Measurements from ENCODE around the gene UACA. TPM values are rescaled to one million over a fixed set of nuclear protein-coding genes. Genes with fewer than 3 reads are reported as not detected.
"Not testable (repeated sequence)": the region's sequence is repeated elsewhere in the genome, so short reads cannot be mapped to it uniquely, and the experiment has no call there.

UACA gene
- total and polyA plus RNA-seq, 2 donors from 2014 or later = 49.6 to 92.7 TPM

DNA sequence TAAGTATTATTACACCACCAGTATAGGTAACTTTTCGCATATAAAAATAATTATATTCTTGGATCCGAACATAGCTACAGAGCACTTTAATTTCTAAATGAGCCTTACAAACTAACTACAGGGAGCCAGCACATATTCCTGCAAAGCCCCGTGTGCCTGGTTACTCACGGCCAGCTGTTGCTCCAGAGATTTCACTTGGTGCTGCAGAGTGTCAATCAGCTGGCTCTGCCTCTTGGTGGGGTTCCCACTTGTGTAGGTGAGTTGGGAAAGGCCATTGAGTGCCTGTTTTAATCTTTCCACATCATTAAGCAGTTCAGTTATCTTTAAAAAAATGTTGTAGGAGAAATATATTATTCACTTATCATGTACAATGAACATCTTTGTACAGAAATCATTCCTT lies 98.9 kb downstream of the UACA start:
- FAIRE-seq (no peak), DNase-seq (no peak)
- no peak overlapping the region for H3K4me3 ChIP-seq (ENCODE audit: low read length in 3 of 3)
- H3K27me3 ChIP-seq (ENCODE audit: control insufficient read depth, insufficient read depth, low read length) = no peaks in the 10 kb centered on the region
- intact Hi-C loops (cut with DNase I) = no loop called here
- H3K4me1 ChIP-seq (ENCODE audit: control insufficient read depth in 2 of 3, insufficient read depth in 2 of 3, low read depth in 1 of 3, low read length in 3 of 3) = no peaks in the 10 kb centered on the region
- no peak for TF ChIP-seq CTCF (IDR thresholded peaks at IDR 0.05; ENCODE audit: borderline replicate concordance, extremely low read depth, insufficient read depth)
- no peaks in the 10 kb centered on the region for H3K9me3 ChIP-seq (ENCODE audit: control insufficient read depth in 2 of 3, insufficient read depth in 1 of 3, low read length in 3 of 3)
- peaks cover 2 to 19% (median 5%) of the 10 kb centered on the region in 3 donors for H3K36me3 ChIP-seq (ENCODE audit: control insufficient read depth in 2 of 3, insufficient read depth in 3 of 3, low read length in 3 of 3)
- H3K27ac ChIP-seq (ENCODE audit: low read depth in 2 of 2, low read length in 2 of 2) = no peak overlapping the region
- no peak overlapping the region for H3K9ac ChIP-seq (ENCODE audit: low read length in 3 of 3)

GRCh38 chr15:70663069-70663468 lies 100.3 kb downstream of the UACA start:
- FAIRE-seq; H3K9ac ChIP-seq (ENCODE audit: low read length in 3 of 3); DNase-seq; intact Hi-C loops (cut with DNase I); H3K27ac ChIP-seq (ENCODE audit: low read depth in 2 of 2, low read length in 2 of 2); H3K4me3 ChIP-seq (ENCODE audit: low read length in 3 of 3); H3K27me3 ChIP-seq (ENCODE audit: control insufficient read depth, insufficient read depth, low read length); H3K4me1 ChIP-seq (ENCODE audit: control insufficient read depth in 2 of 3, insufficient read depth in 2 of 3, low read depth in 1 of 3, low read length in 3 of 3); H3K9me3 ChIP-seq (ENCODE audit: control insufficient read depth in 2 of 3, insufficient read depth in 1 of 3, low read length in 3 of 3): not testable (repeated sequence)
- H3K36me3 ChIP-seq (ENCODE audit: control insufficient read depth in 2 of 3, insufficient read depth in 3 of 3, low read length in 3 of 3) = peaks cover 0 to 14% (median 2%) of the 10 kb centered on the region in 3 donors

GRCh38 chr15:70659662-70660061 lies 103.7 kb downstream of the UACA start:
- Histone ChIP-seq H3K9me3 (ENCODE audit: control insufficient read depth in 2 of 3, insufficient read depth in 1 of 3, low read length in 3 of 3) (no peaks in the 10 kb centered on the region), H3K4me3 (ENCODE audit: low read length in 3 of 3) (no peak overlapping the region), H3K9ac (ENCODE audit: low read length in 3 of 3) (no peak overlapping the region), H3K27me3 (ENCODE audit: control insufficient read depth, insufficient read depth, low read length) (no peaks in the 10 kb centered on the region), H3K4me1 (ENCODE audit: control insufficient read depth in 2 of 3, insufficient read depth in 2 of 3, low read depth in 1 of 3, low read length in 3 of 3) (no peaks in the 10 kb centered on the region), H3K36me3 (ENCODE audit: control insufficient read depth in 2 of 3, insufficient read depth in 3 of 3, low read length in 3 of 3) (peaks cover 0 to 16% (median 4%) of the 10 kb centered on the region in 3 donors), H3K27ac (ENCODE audit: low read depth in 2 of 2, low read length in 2 of 2) (no peak overlapping the region)
- no peak for TF ChIP-seq CTCF (IDR thresholded peaks at IDR 0.05; ENCODE audit: borderline replicate concordance, extremely low read depth, insufficient read depth)
- FAIRE-seq = no peak
- intact Hi-C loops (cut with DNase I) = no loop called here
- no peak for DNase-seq

DNA sequence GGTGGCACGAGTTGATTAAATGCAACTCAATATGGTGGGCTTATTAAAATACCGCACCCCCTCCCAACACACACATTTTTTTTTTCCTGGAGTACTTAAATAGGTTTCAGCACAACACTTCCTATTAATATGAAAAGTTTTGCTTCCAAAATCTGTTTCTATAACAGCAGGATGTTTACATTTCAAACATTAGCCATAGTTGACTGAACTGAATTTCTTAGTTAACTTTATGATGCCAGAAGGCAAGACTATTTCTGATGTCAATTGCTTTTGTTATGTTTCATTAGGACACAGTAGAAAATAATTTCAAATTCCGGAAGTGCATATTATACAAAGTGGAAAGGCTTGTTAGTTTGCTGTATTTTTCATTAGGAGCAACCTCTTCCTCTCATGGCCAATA lies 104.7 kb downstream of the UACA start:
- Histone ChIP-seq H3K4me3 (ENCODE audit: low read length in 3 of 3) (no peak overlapping the region), H3K4me1 (ENCODE audit: control insufficient read depth in 2 of 3, insufficient read depth in 2 of 3, low read depth in 1 of 3, low read length in 3 of 3) (no peaks in the 10 kb centered on the region), H3K9ac (ENCODE audit: low read length in 3 of 3) (no peak overlapping the region), H3K27me3 (ENCODE audit: control insufficient read depth, insufficient read depth, low read length) (no peaks in the 10 kb centered on the region), H3K27ac (ENCODE audit: low read depth in 2 of 2, low read length in 2 of 2) (no peak overlapping the region), H3K9me3 (ENCODE audit: control insufficient read depth in 2 of 3, insufficient read depth in 1 of 3, low read length in 3 of 3) (no peaks in the 10 kb centered on the region), H3K36me3 (ENCODE audit: control insufficient read depth in 2 of 3, insufficient read depth in 3 of 3, low read length in 3 of 3) (peaks cover 0 to 16% (median 4%) of the 10 kb centered on the region in 3 donors)
- FAIRE-seq (no peak), DNase-seq (peak in 2 of 5 donors; percentile 22 to 38)
- intact Hi-C loops (cut with DNase I) = no loop called here
- TF ChIP-seq CTCF (IDR thresholded peaks at IDR 0.05; ENCODE audit: borderline replicate concordance, extremely low read depth, insufficient read depth) = no peak
